Stimulated activated CD8-positive, alpha-beta memory T cell treated with anti-CD3 and anti-CD28 coated beads, Interleukin-15, amount 100 ng/mL, for 24 hours (primary cell): Measurements from ENCODE around the gene SMIM28.

Experiments
- DNase-seq: peaks from one replicate; pipeline ENCODE4 v3.0.0-alpha.2; 2020; ENCODE audit warnings: low read depth

Gene SMIM28

GRCh38 chr6:138430361-138431145 is 52.8 kb downstream of the SMIM28 start:
- DNase-seq, result no peak

DNA sequence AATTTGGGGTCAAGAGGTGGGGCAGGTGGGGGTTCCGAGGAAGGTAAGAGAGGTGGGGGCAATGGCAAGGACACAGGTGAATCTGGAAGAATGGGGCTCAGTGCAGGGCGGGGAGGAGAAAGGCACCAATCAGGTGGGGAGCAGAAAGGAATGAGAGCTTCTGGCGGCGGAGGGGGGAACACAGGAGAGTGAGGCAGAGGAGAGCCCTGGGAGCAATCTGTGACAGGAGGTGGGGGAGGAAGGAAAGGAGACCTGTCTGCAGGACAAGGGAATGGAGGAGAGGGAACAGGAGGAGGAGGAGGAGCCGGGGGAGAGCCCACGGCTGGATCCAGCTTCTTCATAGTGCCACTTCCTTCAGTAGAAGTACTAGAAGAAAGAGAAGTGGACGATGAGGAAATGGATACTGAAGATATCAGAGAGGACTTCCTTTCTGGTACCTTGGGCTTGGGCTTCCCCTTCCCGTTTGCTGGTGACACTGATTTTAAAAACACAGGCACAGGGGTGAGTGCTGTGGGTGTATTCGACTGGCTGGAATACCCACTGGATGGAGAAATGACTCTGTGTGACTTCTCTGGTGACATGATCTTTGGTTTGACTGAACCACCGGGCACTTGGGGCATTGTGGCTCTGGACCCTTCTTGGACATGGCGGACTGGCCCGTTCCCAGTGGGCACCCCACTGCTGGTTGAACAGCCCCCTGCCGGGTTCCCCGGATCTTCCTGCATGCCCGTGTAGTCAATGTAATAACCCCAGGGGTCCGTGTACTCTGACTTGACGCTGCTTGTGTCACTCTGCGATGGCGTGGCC is 53.8 kb downstream of the SMIM28 start:
- DNase-seq, result no peak

GRCh38 chr6:138432063-138432356 is 54.3 kb downstream of the SMIM28 start:
- no peak for DNase-seq
